Umbilical cord (tissue), 2 donors: ENCODE data around the gene GOLGA8B. TPM values are rescaled to one million over a fixed set of nuclear protein-coding genes. Genes with fewer than 3 reads are reported as not detected.
"Not testable (repeated sequence)": the region's sequence is repeated elsewhere in the genome, so short reads cannot be mapped to it uniquely, and the experiment has no call there.

ENCODE experiments used
- DNase-seq: peaks from one replicate; pipeline ENCODE4 v3.0.0-alpha.2; 2015; ENCODE audit warnings: low spot score
- total RNA-seq: library from RNA; depleted of rRNA; stranded (reverse); fragments of >200 nt; gene quantifications from one replicate; pipeline ENCODE4 v1.2.3, GENCODE V29; 2014; ENCODE audit warnings: low replicate concordance; ENCODE audit not compliant: insufficient read depth

The GOLGA8B gene
- total RNA-seq, 1 donor from 2014 or later = 56.6 TPM

DNA sequence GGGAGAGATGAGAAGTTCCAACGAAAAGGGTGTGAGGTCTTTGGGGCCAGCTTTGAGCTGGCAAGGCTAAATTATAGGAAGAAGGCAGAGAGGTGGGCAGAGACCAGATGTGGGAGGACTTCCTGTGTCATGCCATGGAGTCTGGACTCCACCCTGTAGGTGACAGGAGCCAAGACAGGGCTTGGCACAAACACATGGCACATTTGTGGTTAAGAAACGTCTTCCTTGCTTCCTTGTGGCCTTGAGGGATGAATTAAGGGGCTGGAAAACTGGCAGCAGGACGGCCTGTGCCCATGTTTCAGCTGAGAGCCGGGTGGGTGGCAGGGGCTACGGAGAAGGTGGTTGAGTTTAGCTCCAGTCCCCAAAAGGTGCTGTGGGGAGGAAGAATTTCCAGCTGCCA, 18.7 kb downstream of the GOLGA8B start:
- DNase-seq = not testable (repeated sequence)

DNA sequence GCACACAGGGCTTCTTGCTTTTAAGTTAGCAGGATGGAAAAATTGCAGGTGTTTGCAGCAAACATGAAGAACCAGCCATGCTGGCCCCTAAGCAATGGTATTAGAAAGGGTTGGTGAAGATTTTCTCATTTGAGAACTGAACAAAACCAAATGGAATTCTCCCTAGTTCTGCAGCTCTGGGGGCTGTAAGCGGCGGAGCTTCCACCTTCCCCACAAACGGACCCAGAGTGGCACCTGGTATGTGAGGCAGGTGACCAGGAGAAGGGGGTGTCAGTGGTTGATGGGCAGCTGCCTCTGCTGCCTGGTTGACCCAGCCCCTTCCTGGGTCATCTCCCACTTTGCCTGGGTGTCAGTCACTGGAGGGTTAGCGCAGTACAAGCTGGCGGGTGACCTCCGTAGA, 22.6 kb downstream of the GOLGA8B start:
- not testable (repeated sequence) for DNase-seq

DNA sequence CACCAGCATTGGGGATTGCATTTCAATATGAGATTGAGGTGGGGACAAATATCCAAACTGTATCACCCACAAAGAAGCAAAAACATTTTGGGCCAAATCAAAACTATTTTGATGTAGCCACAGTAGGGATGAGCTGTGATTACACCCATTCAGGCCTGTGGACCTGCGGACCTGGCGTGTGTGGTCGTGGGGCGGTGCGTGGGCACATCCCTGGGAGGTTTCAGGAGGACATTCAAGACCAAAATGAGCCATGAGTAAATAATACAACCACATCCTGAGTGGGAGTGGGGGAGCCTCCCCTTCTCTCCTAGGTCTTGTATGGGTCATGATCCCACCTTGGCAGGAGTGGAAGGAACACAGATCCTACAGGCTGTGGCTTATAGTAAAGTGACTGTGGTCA, 23.7 kb downstream of the GOLGA8B start:
- not testable (repeated sequence) for DNase-seq

DNA sequence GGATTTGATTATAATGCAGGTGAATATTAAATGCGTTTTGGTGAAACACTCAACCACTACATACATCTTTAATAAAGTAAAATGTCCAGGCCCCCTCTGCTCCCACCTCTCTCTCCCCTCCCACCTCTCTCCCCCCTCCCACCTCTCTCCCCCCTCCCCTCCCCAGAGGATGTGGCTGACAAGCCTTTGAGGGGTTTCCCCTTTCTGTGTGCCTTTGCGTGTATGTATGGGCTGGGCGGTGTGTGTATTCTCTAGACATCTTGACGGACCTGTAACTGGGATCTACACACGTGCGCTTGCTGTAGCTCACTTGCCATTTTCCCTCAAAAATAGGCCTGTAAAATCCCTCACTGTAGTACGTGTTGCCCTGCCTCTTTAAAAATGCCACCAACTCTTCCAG, 28.3 kb downstream of the GOLGA8B start:
- not testable (repeated sequence) for DNase-seq

DNA sequence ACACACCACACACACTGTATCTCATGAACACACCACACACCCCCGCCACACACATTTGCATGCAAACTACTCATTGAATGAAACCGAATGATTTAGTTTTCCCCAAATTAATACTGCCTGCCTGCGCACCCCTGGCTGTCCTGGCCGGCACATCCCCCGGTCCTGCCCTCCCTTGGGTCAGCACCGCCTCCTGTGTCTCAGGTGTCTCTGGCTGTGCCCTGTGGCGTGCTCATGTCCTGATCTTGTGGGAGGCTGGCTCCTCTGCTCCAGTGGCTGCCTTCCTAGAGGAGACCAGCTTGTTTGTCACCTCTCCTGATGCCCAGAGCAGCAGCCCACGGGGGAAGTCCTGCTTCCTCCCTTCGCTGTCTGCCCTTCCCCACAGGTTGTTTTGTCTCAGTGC, 28.7 kb downstream of the GOLGA8B start:
- not testable (repeated sequence) for DNase-seq

DNA sequence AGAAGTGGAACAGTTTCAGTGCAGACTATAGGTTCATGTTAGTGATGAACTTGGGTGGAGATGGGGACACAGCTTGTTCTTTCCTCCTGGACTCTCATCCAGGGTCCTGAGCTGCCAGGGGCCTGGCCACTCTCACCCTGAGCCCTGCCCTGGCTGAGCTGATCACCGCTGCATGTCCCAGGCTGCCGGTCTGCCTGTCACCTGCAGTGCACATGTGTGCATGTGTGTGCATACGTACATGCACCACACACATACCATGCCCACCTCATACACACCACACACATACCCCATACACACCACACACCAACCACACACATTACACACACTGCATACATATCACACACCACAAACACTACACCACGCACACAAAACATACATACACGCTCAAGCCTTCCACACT, 29.3 kb downstream of the GOLGA8B start:
- DNase-seq = not testable (repeated sequence)

DNA sequence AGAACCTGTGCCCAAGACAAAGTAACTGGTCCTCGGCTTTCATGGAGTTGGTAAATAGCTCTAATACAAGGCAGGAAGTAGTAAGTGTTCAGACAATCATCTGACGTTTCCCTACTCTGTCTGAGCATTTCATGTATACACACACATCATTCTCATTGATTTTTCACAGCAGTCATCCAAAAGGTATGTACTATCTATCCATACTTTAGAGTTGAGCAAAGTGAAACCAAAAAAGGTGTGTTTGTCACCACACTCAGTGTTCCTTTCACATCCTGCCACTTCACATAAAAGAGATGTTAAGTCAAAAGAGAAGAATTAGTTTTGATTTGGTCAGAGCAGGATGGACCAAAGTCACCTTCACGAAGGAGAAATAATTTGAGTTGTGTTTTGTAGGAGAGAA, 33.3 kb downstream of the GOLGA8B start:
- DNase-seq = not testable (repeated sequence)

DNA sequence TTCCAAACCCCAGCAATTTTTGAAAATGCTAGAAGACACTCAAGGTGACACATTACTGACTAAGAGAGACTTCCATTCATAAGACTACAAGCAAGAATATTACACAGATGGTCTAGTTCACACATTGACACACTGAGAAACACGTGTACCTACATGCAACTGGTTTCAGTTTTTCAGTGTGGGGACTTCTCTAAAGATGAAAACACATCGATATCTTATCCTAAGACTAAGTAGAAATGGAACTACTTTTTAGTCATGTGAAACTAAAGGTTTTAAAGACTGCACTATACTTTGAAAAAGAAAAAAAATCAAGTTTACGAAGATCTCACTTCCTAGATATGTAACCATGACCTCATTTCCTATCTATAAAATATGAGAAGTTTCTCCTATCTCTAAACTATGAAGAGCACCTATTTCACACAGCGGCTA, 34.1 kb downstream of the GOLGA8B start:
- not testable (repeated sequence) for DNase-seq

DNA sequence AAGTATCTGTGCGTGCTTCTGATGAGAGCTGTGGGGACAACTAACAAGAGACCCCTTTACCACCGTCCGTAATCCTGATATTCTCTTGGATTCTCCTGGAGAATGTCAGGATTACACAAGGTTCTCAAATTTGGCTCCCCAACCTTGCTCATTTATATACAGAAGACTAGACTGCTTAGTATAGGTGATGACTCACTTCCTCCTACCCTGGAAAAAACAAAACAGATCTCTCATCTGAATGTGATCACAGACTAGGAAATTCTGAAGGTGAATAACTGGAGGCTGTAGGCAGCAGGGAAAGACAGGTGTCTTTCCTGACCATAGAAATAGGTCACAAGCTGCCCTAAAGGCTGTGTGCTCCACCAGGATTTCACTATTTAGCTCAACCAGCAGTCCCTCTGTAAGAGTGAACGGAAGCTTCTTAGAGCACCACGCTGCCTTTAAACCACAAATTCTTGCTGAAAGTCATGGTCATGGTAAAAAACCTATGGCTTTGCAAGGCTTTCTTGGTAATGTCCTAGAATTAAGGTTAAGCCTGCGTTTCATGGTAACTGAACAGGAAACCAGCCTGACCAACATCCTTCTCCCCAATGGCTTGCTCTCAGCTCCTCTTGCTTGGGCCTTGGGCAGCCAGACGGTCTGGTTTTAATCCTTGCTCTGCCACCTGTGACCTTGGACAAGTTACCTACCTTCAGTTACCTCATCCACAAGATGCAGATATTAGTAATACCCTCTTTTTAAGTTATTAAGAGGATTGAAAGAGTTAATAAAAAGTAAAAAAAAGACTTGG, 39.4 kb downstream of the GOLGA8B start:
- DNase-seq = not testable (repeated sequence)

DNA sequence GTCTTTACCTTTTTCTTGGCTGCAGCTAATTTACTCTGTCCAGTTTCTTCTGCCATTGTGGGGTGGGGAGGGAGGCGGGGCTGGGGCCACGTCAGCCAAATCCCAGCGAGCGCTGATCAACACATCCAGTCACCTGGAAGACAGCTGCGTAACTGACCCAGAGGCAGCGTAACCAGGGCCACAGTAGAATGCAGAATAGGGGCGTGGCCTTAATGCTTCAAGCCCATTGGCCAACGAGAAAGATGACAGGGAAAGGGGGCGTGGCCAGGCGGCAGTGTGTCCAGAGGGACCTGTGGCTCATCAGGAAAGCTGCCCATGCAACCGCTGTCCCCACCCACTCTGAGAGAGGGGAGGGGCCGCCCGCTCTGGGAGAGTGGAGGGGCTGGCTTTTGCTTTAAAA, 47.6 kb downstream of the GOLGA8B start:
- not testable (repeated sequence) for DNase-seq

Other genes starting within 250 kb of the GOLGA8B start
- 17.3 TPM for gene SLC12A6, start 245.9 kb downstream of the GOLGA8B start, total RNA-seq
- gene NOP10, start 240.5 kb downstream of the GOLGA8B start, total RNA-seq = 79.7 TPM
- not detected for gene NUTM1, start 240.3 kb downstream of the GOLGA8B start, total RNA-seq
- gene LPCAT4, start 216.5 kb downstream of the GOLGA8B start, total RNA-seq = 18.1 TPM
- 54.9 TPM for gene GOLGA8A, start 145.8 kb downstream of the GOLGA8B start, total RNA-seq
- 5.1 TPM for gene GJD2, start 171.3 kb upstream of the GOLGA8B start, total RNA-seq
- 194 TPM for gene ACTC1, start 211.9 kb upstream of the GOLGA8B start, total RNA-seq